Femur (tissue), 1 donor: ENCODE measurements around the gene REG1A.

Experiments used
- DNase-seq: peaks from one replicate; pipeline ENCODE4 v3.0.0-alpha.2; 2017

The REG1A gene

GRCh38 chr2:79120194-79120713, at the start of gene REG1A:
Gene REG1A, plus strand, starts transcription at chr2:79120488. Its CDS starts 374 bp downstream, at chr2:79120862.
- no peak for DNase-seq

DNA sequence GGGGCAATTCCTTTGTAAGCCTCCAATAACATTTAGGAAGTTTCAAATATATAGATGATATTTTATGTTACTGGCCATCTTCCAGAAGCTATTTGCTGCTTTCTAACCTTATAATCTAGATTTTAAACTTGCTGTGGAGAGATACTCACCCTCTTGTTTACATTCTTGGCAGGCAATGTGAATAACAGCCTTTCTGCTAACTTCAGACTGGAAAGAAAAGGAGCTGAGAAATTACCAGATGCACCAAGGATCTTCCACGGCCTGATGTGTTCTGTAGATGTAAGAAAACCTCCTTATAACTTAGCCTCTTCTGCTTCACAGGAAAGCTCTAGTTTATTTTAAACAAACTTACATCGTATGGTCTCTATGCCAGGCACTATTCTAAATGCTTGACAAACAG, 49.2 kb upstream of the REG1A start:
- DNase-seq, result no peak

GRCh38 chr2:79082987-79083386, 37.3 kb upstream of the REG1A start:
- no peak for DNase-seq

GRCh38 chr2:79083597-79084251, 36.6 kb upstream of the REG1A start:
- no peak for DNase-seq

GRCh38 chr2:79084495-79085135, 35.7 kb upstream of the REG1A start:
- no peak for DNase-seq

DNA sequence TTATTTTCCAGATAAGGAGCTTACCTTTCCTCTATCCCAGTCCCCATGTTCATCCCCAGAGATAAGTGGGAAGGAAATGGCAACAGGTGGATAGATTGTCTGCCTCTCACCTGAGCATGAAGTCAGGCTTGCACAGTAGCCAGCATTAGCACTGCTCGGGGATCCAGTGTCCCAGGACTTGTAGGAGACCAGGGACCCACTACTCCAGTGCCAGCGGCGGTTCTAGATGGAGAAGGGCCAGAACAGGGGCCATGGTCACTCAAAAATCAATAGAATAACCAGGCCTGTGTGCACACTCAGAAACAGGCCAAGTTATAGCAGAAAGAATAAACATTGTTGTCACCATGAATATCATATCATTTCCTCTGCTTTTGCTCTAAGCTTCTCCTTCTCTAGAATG, 34.9 kb upstream of the REG1A start:
- no peak for DNase-seq

- no peak for DNase-seq
Observed at GRCh38 chr2:79086255-79086654, 34.0 kb upstream of the REG1A start.

DNA sequence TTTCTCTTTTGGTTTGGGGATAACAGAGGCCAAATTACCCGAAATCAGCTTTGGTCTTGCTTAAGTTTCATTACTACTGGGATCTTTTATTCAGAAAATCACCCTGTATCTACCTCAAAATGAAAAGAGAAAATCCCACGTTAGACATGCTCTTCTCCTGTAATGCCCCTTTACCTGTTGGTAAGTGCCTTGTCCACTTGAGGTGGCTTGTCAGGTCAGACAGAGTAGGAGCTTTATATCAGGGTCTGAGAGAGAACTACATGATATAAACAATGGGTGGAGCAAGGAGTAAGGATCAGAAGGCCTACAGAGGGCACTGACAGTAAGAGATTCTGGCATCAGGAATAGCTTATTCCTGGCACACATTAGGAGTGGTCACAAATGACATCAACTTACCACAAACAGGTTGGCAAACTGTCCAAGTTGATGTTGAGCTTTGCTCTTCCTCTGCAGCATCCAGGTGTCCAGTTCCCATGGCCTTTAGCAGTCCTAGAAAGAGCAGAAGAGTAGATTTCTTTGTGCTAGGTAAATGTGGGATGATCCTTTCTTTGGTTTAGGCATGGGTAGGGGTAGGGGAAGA, 32.4 kb upstream of the REG1A start, which contains the start of gene REG1B:
Gene REG1B (minus strand): TSS at position 209 of the 580 bp plus-strand sequence. CDS start 381 bp downstream, outside the sequence.
- DNase-seq, result no peak

DNA sequence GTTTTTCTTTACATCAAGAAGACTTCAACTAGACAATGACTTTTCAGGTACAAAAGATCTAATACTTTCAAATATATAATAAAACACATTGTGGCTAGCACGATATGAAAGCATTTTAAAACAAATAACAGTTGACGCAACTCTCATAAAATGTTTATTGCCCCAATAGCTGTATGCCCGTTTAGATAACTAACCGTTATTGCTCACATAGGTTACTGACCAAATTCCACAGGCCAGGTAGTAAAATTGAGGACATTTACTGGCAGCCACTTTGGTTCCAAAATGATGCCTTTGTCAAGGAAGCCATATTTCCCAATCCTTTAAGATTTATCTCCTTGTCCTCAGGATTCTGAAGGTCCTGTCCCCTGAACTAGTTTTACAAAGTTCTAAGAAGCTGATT, 29.6 kb upstream of the REG1A start:
- DNase-seq, result no peak

- DNase-seq, result no peak
Observed at GRCh38 chr2:79097843-79098242, 22.4 kb upstream of the REG1A start.

- no peak for DNase-seq
Observed at GRCh38 chr2:79099140-79099686, 21.1 kb upstream of the REG1A start.

DNA sequence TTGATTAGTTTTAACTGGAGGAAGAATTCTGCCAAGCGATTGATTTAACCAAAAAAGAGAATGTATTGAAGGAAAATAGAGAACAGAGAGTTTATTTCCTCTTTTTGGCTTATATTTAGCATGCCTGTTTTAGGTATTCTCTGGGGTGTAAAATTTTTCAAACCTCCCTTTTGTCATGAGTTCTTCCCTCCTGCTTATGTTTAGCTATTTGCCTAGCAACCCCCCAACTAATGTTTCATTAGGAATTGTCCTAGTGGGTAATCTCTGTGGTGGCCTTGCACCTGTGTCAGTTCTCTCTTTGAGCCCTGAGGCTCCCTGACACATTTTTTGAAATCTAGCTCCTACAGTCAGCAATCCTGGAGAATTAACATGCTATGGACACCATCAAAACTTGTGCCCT, 20.0 kb upstream of the REG1A start:
- no peak for DNase-seq

DNA sequence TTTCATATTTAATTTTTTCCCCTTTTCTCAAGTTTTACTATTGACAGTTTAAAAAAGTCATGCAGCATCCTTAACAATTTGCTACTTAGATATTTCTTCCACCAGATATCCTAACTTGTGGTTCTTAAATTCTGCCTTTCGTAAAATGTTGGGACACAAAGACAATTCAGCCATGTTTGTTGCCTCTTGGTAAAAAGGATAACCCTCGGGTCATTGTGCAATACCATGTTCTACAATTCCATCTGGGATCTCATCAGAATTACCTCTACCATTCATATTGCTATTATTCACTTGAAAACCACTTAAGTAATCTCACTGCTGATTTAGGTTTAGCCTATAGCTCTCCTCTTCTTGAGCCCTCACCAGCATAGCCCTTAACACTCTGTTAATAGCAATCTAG, 19.3 kb upstream of the REG1A start:
- DNase-seq, result no peak

DNA sequence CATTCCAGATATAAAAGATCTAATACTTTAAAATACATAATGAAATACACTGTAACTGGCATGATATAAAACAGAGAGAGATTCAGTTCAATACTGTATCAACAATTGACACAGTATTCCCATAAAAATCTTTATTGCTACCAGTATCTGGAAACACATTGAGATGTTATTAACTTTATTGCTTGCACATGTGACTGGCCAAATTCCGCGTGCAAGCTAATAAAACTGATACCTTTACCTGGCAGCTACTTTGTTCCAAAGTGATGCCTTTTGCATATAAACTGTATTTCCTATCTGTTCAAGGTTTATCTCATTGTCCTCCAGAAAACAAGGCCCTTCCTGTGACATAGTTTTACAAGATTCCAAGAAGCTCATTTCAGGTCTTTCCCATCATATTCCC, 17.1 kb upstream of the REG1A start:
- DNase-seq, result no peak

DNA sequence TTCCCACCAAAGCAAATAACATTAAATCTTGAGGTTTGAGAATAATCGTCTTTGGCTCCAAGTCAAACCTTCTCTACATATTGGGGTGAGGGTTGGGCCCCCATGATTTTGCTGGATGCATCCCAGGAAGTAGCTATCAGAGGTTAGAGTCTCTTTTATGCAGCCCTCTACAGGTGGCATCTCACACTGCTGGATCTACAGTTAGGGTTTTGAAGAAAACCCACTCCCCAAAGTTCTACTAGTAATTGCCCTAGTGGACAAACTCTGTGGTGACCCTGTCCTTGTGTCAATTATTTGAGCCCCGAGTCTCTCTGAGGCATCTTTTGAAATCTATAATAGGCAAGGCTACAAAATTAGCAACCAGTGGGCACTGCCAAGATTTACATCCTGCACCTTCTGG, 15.0 kb upstream of the REG1A start:
- no peak for DNase-seq

GRCh38 chr2:79112269-79112668, 8.0 kb upstream of the REG1A start:
- no peak for DNase-seq

GRCh38 chr2:79114797-79115494, 5.3 kb upstream of the REG1A start:
- no peak for DNase-seq

DNA sequence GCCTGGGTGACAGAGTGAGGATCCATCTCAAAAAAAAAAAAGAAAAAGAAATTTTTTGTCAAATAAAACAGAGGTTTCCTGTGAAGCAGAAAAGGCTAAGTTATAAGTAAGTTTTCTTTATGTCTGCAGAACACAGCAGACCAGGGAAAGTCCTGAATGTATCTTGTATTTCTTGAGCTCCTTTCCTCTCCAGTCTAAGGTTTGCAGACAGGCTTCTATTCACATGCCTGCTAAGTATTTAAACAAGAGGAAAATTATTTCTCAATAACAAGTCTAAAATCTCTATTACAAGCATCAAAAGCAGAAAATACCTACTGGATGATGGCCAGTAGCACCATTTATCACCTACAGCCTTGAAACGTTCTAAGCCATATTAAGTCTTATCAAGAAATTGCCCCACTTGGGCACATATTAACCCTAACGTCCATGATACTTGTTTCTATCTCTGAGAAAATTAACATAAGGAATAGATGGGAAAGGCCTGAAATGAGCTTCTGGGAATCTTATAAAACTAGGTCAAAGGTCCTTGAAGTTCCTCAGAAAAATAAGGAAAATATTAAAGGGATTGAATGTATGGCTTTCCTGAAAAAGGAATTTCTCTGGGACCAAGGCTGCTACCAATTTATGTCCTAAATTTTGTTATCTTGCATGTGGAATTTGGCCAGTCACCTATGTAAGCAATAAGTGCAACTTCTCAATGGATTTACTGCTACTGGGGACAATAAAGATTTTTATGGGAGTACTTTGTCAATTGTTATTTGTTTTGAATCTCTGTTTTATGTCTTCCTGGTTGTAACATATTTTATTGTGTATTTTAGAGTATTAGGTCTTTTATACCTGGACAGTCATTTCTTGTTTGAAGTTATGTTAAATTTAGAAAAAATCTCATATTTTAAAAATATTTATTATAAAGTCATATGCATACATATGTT, 3.0 kb upstream of the REG1A start:
- no peak for DNase-seq

GRCh38 chr2:79122676-79123075, 2.4 kb downstream of the REG1A start:
- no peak for DNase-seq

DNA sequence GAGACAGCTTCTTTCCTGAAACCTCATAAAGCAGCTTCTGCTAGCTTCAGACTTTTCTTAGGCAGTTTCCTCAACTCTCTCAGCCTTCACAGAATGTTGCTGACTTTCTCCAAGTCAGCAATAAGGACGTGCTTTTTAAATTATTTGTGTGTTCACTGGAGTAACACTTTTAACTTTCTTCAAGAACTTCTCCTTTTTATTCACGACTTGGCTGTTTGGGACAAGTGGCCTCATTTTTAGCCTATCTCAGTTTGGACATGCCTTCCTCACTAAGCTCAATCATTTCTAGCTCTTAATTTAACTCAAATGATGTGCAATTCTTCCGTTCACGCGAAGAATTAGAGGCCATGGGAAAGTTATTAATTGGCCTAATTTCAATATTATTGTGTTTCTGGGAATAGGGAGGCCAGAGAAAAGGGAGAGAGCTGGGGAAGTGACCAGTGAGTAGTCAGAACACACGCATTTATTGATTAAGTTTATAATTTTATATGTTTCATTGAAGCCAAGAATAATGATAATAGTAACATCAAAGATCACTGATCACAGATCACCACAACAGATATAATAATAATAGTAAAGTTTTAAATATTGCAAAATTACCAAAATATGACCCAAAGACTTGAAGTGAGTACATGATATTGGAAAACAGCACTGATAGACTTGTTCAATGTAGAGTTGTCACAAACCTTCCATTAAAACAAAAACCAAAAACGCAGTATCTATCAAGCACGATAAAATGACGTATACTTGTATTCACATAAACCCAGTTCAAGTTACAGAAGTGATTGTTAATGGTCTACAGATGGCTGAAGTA, 4.8 kb downstream of the REG1A start:
- no peak for DNase-seq

GRCh38 chr2:79125721-79125985, 5.4 kb downstream of the REG1A start:
- DNase-seq, result no peak
